NCI-H460 (cell line): ENCODE data around the gene SIM1. TPM values are rescaled to one million over a fixed set of nuclear protein-coding genes. Genes with fewer than 3 reads are reported as not detected.

Source experiments
- DNase-seq: peaks from one replicate; pipeline ENCODE4 v3.0.0-alpha.2; 2016; ENCODE audit warnings: low read depth; ENCODE audit errors: extremely low read depth
- total RNA-seq: library from RNA; depleted of rRNA; stranded (reverse); fragments of >200 nt; shearing (Covaris generic); gene quantifications from 2 replicates; pipeline ENCODE4 v1.2.3, GENCODE V29; 2014

Gene SIM1
- total RNA-seq, 1 experiment from 2014 or later, result not detected

DNA sequence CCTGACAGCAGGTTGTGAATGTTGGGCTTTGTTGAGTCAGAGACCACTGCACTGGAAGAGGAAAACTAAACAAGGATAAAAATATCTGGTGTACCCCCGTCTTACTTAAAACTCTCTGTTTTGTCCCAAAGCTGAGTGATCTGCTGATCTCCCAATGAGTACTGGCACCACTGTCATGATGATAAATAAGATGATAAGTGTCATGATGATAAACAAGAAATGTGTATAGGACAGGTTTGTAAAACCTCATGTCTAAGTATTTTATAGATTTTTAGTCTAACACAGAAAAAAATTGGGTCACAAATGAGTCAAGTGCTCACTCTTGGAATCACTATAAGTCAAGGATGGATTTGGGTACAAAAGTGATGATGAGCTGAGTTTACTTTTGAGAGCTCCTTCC is 8.5 kb upstream of the SIM1 start:
- DNase-seq, result no peak

- DNase-seq, result no peak
These were observed 8.0 kb upstream of the SIM1 start for GRCh38 chr6:100472674-100473073.

GRCh38 chr6:100470422-100471120 is 5.8 kb upstream of the SIM1 start:
- no peak for DNase-seq

DNA sequence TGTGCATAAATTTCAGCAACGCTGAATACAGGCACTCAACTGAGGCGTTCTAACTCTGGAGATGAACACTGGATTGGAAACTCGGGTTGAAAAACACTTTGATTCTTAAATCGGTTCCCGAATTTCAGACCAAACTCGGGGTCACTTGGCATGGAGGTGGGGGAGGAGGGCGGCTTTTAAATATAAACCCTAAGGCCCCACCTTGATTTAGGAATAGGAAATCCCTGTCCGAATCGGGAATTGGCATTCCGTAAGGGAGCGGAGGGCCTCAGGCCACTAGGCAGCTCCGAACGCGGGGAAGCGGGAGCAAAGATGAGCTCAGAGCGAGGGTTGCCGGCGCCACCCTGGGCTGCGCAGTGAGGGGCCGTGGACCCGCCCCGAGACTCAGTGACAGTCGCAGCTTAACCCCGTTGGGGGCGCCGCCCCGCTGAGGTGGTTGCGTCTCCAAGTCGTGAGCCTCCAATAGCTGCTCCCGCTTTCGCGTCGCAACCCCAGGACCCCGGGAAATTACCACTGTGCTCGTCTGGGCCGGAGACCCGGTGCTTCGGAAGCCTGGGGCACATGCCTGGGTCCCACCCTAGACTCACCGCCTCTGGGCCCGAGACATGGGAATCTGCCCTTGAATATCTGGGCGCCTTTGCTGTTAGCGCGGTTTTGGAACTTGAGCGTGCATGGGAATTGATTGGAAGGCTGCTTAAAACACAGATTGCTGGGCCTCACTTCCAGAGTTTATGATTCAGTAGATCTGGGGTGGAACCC is 4.6 kb upstream of the SIM1 start:
- DNase-seq, result no peak

DNA sequence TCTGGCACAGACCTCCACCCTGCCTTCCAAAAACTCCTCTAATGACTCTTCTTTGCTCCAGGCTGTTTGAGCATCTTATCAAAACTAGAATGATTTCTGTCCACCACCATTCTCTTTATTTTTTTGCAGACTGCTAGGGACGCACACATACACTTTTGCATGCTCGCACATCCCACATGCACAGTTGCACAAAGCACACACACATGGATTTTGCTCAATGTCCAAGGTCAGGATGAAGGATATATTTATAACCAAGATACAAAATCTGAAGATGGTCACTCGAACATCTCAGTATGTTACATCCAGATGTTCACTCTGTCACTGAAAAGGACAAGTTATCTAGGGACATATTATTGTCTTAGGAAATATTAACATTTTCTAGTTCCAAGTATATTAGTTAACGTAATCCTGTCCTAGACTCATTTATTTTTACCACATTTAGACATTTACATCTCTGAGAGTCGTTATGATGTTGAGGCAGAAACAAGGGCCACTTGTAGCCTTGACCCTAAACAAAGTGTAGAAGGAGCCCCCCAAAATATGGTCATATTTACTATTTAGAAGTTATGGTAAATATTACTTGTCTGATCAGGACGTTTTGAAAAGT is 3.4 kb upstream of the SIM1 start:
- no peak for DNase-seq

DNA sequence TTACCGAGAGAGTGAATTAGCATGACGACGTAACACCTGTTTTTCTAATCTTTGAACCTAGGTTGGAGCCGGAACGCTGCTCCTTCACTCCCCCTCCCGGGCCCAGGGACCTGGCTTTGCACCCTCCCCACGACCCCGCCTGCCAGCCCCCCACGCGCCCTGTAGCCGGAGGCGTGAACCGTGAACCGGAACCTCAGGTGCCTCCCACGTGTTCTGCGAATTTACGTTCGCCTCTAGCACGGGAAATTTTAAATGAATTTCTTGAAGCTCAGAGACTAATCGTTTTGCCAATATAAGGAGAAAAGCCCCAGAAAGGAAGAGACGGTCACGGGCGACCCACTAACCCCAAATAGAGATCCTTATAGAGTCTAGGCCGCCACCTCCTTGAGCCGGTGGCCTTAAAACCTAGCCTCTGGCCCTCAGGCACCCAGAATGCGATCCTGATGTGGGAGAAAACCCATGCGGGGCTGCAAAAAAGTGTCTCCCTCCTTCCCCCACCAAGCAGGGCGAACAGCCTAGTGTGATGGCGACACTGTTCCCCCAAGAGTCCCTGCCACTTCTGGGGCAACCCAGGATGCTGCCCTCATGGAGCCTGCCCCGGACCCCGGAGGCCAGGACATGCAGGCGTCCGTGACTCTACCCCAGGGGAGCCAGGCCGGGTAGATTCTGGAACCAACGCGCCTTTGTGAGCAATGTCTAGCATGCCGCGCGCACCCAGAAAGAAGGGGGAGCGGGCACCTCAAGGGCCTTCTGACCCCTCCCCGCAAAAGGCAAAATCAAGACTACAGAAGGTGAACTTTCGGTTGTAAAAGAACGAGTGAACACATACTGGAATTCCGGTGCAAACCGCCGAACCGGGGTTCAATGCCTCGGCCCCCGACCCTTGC is 2.7 kb upstream of the SIM1 start:
- DNase-seq, result no peak

DNA sequence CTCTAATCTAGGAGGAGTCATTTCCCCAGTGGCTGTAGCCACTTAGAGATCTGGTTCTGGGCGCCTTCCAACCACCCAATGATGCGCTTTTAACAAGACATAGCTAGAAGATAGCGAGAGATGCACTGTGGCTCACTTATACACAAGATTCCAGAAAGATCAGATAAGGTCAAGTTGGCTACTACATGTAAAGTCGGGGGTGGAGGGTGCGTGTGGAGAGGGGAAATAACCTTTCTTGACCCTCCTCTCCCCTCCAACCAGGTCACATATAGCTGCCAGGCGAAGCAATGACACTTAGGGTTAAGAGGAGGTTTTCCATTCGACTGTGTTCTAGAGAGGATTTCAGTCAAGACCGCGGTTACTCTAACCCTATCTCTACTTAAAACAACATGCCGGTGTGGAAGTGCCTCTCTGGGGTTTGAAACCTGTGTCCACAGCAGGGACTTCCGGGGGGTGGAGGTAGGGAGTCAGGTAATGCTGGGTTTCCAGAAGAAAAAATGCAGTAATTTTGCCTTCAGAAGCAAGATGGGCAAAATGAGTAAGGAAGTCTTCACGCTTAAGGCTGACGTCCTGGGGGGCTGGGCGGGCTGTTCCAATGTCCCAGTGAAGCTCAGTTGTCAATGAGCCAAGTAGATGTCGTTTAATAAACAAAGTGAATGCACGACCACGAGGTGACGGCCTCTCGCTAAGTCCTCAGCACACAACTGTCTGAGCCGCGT is 1.8 kb upstream of the SIM1 start:
- DNase-seq, result no peak

- DNase-seq, result no peak
These were observed 1.1 kb upstream of the SIM1 start for GRCh38 chr6:100465701-100466409.

- DNase-seq, result no peak
These were observed 414 bp downstream of the SIM1 start for GRCh38 chr6:100464162-100464851.

DNA sequence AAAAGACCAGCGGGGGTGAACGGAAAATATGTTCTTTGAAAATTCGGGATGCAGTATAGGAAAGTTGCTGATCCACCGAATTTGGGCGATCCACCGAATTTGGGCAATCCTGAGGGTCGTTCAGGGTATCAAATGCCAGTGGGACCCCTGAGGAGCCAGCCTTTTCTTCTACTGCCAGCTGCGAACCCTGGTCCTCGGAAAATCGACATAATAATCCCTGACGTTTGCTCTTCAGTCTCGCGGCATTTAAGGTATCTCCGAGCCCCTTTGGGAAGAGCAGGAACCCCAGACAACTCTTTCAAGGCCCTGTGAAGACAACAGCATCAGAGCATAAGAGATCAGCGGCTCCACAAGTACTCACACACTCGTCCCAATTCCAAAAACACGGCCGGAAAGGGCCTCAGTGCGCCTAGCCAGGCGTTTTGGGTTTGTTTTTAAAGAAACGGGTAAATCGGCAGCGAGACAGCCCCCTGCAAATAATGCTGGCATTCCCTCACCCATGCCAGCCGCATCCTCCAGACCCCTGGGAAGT is 1.0 kb downstream of the SIM1 start:
- no peak for DNase-seq

- DNase-seq, result no peak
These were observed 1.8 kb downstream of the SIM1 start for GRCh38 chr6:100462706-100463629.

DNA sequence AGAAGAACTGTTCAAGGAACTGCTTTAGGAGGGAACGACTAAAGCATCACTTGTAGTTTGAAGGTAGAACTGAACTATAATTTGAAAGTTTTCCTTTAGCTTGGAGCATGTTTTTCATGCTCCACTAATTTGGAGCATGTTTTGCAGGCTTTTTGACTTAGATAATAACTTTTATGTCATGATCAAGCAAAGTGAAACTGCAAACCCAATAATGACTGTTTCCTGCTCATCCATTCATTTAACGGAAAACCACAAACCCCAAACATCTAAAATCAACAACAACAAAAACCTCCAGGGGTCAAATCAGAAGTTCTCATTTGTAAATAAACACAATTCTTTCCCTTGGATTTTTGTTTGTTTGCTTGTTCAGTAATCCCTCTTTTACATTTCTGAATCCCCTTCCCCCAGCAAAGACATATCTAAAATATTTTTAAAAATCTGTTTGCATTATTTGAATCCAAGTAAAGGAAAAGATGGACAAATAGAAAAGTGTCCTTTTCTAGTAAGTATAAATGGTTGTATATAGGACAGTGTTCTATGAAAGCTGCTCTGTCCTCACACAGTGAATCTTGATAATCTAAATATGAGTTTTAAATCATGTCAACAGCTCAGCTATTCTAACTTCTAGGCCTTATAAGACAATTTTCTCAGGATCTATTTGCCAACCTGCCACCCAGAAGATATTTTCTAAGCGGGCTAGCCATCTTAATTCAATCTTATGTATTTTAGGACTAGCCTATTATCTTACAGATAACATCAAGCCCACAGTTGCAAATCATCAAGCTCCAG is 2.6 kb downstream of the SIM1 start:
- no peak for DNase-seq

DNA sequence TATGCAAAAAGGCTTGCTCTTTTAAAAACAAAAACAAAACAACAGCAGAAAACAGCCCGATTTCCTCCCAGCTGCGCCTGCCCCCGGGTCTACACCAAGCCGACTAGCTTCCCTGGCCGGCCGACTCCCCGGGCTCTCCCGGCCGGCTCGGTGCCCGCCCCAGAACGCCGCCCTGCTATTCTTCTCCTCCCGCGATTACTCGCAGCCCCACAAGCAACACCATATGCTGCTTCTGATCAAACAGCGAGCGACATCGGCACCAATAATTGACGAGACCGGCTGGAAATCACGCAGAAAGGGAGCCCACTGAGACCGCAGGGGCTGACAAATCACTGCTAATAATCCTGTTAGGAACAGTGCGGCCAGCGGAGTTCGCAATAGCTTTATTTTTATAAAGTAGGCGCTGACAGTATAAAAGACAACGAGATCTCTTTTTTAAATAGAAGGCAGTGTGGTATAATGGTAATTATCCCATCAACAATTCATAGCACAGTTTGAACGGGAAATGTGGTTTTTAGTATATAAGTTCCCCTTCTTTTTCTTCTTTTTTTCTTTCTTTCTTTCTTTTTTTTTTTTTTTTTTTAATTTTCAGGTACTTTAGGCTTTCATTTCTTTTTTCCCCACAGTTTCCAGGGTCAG is 3.3 kb downstream of the SIM1 start:
- DNase-seq, result peak; percentile 6

GRCh38 chr6:100460650-100461204 is 4.0 kb downstream of the SIM1 start:
- DNase-seq, result no peak

DNA sequence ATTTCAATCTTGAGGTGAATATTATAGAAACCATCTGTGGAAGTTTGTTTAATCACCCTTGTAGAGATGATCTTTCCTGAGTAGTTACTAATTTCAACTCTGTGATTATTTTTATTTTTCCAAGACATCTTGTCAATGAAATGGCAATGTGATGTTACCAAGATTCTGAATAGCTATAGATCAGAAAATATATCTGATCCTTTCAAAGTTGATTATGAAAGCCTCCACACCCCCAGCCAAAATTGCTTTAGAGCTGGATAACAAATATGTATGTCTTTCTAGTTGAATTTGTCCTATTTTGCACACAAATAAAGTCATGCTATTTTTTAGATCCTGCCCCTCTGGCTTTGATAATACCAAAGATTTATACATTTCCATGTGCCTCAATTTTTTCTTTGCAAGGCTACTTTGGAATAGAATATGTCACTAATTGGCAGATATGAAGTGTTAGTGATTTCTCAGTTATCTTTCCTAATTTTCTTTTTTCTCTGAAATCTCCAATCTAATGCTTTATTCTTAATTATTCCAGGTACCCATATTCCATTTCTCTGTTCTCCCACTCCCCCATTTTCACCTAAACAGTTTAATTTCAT is 5.0 kb downstream of the SIM1 start:
- no peak for DNase-seq
